LNCaP clone FGC (cell line): ENCODE results near the gene BIRC6.
A peak's percentile ranks its signal among the peaks of the same experiment; 100 is the strongest.
"Not testable (repeated sequence)": the region's sequence is repeated elsewhere in the genome, so short reads cannot be mapped to it uniquely, and the experiment has no call there.

Source experiments
- DNase-seq: peaks from one replicate; pipeline ENCODE4 v3.0.0-alpha.2; 2011; ENCODE audit warnings: low read depth
- H3K4me3 ChIP-seq: 2 replicates; pipeline ENCODE4 v1.5.1; 2011; ENCODE audit warnings: mild to moderate bottlenecking, low read depth, low read length, control low read depth
- CTCF ChIP-seq: IDR thresholded peaks from 2 replicates; pipeline ENCODE4 v1.5.1; 2012; ENCODE audit warnings: mild to moderate bottlenecking; ENCODE audit not compliant: control insufficient read depth, insufficient read depth; ENCODE audit errors: extremely low read depth

Gene BIRC6

GRCh38 chr2:32532341-32532740, 175.5 kb downstream of the BIRC6 start:
- TF ChIP-seq CTCF = no peak
- DNase-seq = no peak
- no peak overlapping the region for H3K4me3 ChIP-seq

- TF ChIP-seq CTCF = no peak
- H3K4me3 ChIP-seq = no peak overlapping the region
- no peak for DNase-seq
These were observed 176.1 kb downstream of the BIRC6 start for GRCh38 chr2:32532961-32533360.

GRCh38 chr2:32534831-32535230, 178.0 kb downstream of the BIRC6 start:
- no peak overlapping the region for H3K4me3 ChIP-seq
- no peak for TF ChIP-seq CTCF

GRCh38 chr2:32538735-32539134, 181.9 kb downstream of the BIRC6 start:
- TF ChIP-seq CTCF = no peak
- no peak for DNase-seq
- H3K4me3 ChIP-seq = no peak overlapping the region

More at GRCh38 chr2:32534831-32535230, 178.0 kb downstream of the BIRC6 start:
- no peak for DNase-seq

DNA sequence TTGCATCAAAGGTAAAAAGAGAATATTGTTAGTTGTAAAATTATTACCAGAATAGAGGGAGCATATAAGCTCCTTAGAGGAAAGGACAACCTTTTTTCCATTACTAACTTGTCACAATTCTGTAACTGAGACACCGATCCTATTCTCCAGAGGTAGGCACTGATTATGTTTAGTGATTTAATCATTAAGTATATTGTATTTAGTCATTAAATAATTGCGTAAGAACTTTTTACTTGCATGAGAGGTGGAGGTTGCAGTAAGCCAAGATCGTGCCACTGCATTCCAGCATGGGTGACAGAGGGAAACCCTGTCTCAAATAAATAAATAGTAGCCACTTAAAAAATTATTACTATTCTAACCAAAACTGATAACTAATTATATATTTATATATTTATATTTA, 195.7 kb downstream of the BIRC6 start:
- not testable (repeated sequence) for H3K4me3 ChIP-seq, DNase-seq

DNA sequence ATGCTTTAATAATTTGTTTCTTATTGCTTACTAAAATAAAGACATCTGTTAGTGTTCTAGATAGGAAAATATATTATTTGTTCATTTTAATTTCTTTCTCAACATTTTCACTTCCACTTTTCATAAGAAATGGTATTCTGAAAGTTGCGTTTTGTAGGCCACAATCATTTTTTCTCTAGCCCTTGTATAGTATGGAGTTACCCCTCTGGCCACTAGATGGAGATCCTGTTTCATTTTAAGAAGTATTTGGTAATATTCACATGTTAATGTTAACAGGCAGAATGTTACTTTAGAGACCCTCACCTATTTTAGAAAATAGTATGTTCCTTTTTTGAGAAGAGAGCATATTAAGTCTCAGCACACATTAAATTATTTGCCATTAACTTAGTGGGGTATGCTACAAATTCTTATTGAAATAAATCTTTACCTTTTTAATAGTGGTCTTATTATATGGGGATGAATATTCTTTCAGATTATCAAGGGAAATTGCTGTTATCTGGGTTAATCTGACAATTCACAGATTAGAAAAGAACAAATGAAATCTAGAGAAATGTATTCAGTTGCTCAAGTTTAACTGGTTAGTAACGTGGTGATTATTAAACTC, 197.1 kb downstream of the BIRC6 start:
- H3K4me3 ChIP-seq = no peak overlapping the region
- no peak for DNase-seq
- peak; percentile 66 for TF ChIP-seq CTCF

DNA sequence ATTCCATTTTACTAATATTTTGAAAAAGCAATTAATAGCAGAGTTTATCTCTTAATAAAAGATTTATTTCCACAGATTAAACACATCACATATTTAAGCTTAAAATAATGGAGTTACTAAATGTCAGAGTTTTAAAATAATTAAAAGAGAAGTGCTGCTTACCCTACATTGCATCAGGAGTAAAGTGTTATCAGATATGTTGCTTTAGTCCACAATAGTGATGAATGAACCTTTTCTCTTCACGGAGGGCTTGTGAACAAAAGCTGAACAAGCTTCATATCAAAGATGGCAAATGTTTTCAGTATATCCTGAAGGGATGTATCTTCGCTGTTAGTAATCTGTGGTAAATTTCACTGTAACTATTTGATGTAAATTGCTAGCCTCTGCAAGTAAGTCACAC, 201.7 kb downstream of the BIRC6 start:
- H3K4me3 ChIP-seq = no peak overlapping the region
- no peak for DNase-seq
- TF ChIP-seq CTCF = no peak
